ENCODE data around the gene SGTA. TPM values are rescaled to one million over a fixed set of nuclear protein-coding genes. Genes with fewer than 3 reads are reported as not detected.

Gene SGTA
- total and polyA plus RNA-seq, 2 experiments from 2014 or later, result 71.6 to 102 TPM

- Mint-ChIP-seq H3K4me3 (peak overlapping the region; percentile 70), H3K36me3 (ENCODE audit: low read depth) (peaks cover 19% of the 10 kb centered on the region), H3K27ac (peak overlapping the region; percentile 38; the same call in 1 of the 2 replicates), H3K9me3 (peaks cover 8% of the 10 kb centered on the region), H3K4me1 (peaks cover 14% of the 10 kb centered on the region), H3K27me3 (ENCODE audit: insufficient read depth, low read depth, poor library complexity) (peaks cover 19% of the 10 kb centered on the region)
- H3K4me1 ChIP-seq (ENCODE audit: insufficient read depth), result peaks cover 12% of the 10 kb centered on the region; the same call in 1 of the 2 replicates
- 0 out of 2 replicates have a peak, but pooled peaks cover 5% of the 10 kb centered on the region for H3F3A ChIP-seq (replicated peaks; ENCODE audit: low read depth)
- peak overlapping the region; percentile 94 for H3K4me2 ChIP-seq
- DNase-seq (ENCODE audit: low spot score) (peak; percentile 81), ATAC-seq (peak; percentile 75)
- 0 out of 2 replicates have a peak, but pooled peaks cover 6% of the 10 kb centered on the region for H3K27me3 ChIP-seq (ENCODE audit: insufficient read depth)
- peak overlapping the region; percentile 81 for H2AFZ ChIP-seq
- H3K4me3 ChIP-seq, result peak overlapping the region; percentile 76
- H3K36me3 ChIP-seq (ENCODE audit: insufficient read depth), result no peaks in the 10 kb centered on the region
- TF ChIP-seq EZH2phosphoT487 (IDR thresholded peaks at IDR 0.05; ENCODE audit: unreplicated experiment) (no peak), ZNF462 (CRISPR knock-in tag; IDR thresholded peaks at IDR 0.05) (no peak), REST (IDR thresholded peaks at IDR 0.05; ENCODE audit: unreplicated experiment) (peak; percentile 3)
- H3K27ac ChIP-seq (ENCODE audit: low read depth), result no peak overlapping the region
- no peaks in the 10 kb centered on the region for H3K9me2 ChIP-seq (ENCODE audit: insufficient read depth)
- no peaks in the 10 kb centered on the region for H3K79me2 ChIP-seq (replicated peaks; ENCODE audit: insufficient read depth)
- H4K20me1 ChIP-seq (replicated peaks; ENCODE audit: insufficient read depth), result no peaks in the 10 kb centered on the region
Measured at GRCh38 chr19:2719920-2720776, 62.9 kb downstream of the SGTA start.
